ENCODE results near the gene SPAST. TPM values are rescaled to one million over a fixed set of nuclear protein-coding genes. Genes with fewer than 3 reads are reported as not detected.
A peak's percentile ranks its signal among the peaks of the same experiment; 100 is the strongest.

The SPAST gene
- total and polyA plus RNA-seq, 9 of the 15 experiments (the other 6 are each of a cell fraction or from before 2014, with no cell fraction given) = 7.4 to 37.0 (median 19.0) TPM

DNA sequence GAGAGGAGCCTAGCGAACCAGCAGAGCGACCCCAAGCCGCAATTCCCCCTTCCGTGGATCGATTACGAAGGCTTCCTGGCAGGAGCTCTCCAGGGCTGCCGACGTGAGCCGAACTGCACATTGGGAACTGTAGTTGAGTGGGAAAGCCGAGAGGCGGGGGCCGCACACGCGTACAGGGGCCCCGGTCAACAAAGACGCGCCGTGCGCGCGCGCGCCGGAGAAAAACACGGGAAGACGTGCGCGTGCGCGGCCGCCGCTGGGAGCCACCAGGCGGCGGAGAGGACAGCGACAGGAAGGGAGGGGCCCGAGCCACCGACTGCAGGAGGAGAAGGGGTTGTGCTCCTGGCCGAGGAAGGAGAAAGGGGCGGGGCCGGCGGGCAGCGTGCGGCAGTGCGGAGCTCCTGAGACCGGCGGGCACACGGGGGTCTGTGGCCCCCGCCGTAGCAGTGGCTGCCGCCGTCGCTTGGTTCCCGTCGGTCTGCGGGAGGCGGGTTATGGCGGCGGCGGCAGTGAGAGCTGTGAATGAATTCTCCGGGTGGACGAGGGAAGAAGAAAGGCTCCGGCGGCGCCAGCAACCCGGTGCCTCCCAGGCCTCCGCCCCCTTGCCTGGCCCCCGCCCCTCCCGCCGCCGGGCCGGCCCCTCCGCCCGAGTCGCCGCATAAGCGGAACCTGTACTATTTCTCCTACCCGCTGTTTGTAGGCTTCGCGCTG, at the start of gene SPAST (continued):
- TF ChIP-seq, protein P1, sequence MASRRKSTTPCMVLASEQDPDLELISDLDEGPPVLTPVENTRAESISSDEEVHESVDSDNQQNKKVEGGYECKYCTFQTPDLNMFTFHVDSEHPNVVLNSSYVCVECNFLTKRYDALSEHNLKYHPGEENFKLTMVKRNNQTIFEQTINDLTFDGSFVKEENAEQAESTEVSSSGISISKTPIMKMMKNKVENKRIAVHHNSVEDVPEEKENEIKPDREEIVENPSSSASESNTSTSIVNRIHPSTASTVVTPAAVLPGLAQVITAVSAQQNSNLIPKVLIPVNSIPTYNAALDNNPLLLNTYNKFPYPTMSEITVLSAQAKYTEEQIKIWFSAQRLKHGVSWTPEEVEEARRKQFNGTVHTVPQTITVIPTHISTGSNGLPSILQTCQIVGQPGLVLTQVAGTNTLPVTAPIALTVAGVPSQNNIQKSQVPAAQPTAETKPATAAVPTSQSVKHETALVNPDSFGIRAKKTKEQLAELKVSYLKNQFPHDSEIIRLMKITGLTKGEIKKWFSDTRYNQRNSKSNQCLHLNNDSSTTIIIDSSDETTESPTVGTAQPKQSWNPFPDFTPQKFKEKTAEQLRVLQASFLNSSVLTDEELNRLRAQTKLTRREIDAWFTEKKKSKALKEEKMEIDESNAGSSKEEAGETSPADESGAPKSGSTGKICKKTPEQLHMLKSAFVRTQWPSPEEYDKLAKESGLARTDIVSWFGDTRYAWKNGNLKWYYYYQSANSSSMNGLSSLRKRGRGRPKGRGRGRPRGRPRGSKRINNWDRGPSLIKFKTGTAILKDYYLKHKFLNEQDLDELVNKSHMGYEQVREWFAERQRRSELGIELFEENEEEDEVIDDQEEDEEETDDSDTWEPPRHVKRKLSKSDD (conservative IDR thresholded peaks at IDR 0.05; ENCODE audit: low read length) = no peak
- TF ChIP-seq TFE3 (CRISPR knock-in tag; IDR thresholded peaks at IDR 0.05) (no peak), ZKSCAN1 (IDR thresholded peaks at IDR 0.05; ENCODE audit: low read depth, low read length) (peak; percentile 24; the same call in 1 of the 2 replicates), DIDO1 (tag; IDR thresholded peaks at IDR 0.05; ENCODE audit: low read depth) (peak; percentile 65; the same call in 1 of the 2 replicates), ZNF696 (CRISPR knock-in tag; conservative IDR thresholded peaks at IDR 0.05) (no peak), YBX1 (IDR thresholded peaks at IDR 0.05) (no peak), POLR2AphosphoS2 (IDR thresholded peaks at IDR 0.05; ENCODE audit: low read length) (no peak; the same call in 1 of the 2 replicates), CSDE1 (IDR thresholded peaks at IDR 0.05) (no peak), MEF2D (tag; conservative IDR thresholded peaks at IDR 0.05; ENCODE audit: low read depth) (no peak), JUND (IDR thresholded peaks at IDR 0.05; ENCODE audit: borderline replicate concordance, low read depth, low read length) (peak; percentile 42; the same call in 1 of the 2 replicates), JUND (tag; IDR thresholded peaks at IDR 0.05; ENCODE audit: borderline replicate concordance, low read depth, low read length) (peak; percentile 44; the same call in 1 of the 3 replicates), TRIM25 (IDR thresholded peaks at IDR 0.05; ENCODE audit: borderline replicate concordance) (no peak), SAFB (IDR thresholded peaks at IDR 0.05; ENCODE audit: borderline replicate concordance, low read depth, low read length) (0 out of 2 replicates have a peak, but pooled peaks have one; percentile 45), NCOA4 (IDR thresholded peaks at IDR 0.05; ENCODE audit: partially characterized antibody) (no peak), TAF1 (IDR thresholded peaks at IDR 0.05; ENCODE audit: control insufficient read depth, extremely low read depth, insufficient read depth, low read length, severe bottlenecking) (peak; percentile 39), ZZZ3 (IDR thresholded peaks at IDR 0.05) (no peak)
- TF ChIP-seq, protein P2, sequence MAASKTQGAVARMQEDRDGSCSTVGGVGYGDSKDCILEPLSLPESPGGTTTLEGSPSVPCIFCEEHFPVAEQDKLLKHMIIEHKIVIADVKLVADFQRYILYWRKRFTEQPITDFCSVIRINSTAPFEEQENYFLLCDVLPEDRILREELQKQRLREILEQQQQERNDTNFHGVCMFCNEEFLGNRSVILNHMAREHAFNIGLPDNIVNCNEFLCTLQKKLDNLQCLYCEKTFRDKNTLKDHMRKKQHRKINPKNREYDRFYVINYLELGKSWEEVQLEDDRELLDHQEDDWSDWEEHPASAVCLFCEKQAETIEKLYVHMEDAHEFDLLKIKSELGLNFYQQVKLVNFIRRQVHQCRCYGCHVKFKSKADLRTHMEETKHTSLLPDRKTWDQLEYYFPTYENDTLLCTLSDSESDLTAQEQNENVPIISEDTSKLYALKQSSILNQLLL (CRISPR knock-in tag; IDR thresholded peaks at IDR 0.05; ENCODE audit: borderline replicate concordance) = no peak
- TF ChIP-seq, protein P3, sequence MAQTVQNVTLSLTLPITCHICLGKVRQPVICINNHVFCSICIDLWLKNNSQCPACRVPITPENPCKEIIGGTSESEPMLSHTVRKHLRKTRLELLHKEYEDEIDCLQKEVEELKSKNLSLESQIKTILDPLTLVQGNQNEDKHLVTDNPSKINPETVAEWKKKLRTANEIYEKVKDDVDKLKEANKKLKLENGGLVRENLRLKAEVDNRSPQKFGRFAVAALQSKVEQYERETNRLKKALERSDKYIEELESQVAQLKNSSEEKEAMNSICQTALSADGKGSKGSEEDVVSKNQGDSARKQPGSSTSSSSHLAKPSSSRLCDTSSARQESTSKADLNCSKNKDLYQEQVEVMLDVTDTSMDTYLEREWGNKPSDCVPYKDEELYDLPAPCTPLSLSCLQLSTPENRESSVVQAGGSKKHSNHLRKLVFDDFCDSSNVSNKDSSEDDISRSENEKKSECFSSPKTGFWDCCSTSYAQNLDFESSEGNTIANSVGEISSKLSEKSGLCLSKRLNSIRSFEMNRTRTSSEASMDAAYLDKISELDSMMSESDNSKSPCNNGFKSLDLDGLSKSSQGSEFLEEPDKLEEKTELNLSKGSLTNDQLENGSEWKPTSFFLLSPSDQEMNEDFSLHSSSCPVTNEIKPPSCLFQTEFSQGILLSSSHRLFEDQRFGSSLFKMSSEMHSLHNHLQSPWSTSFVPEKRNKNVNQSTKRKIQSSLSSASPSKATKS (CRISPR knock-in tag; IDR thresholded peaks at IDR 0.05) = no peak

All from K562 (cell line).